Neural progenitor cell (in vitro differentiated cells): ENCODE measurements around the gene SLC25A6. TPM values are rescaled to one million over a fixed set of nuclear protein-coding genes. Genes with fewer than 3 reads are reported as not detected.
"Not testable (repeated sequence)": the region's sequence is repeated elsewhere in the genome, so short reads cannot be mapped to it uniquely, and the experiment has no call there.

Experiments
- DNase-seq: peaks from one replicate; pipeline ENCODE4 v3.0.0-alpha.2; 2016; ENCODE audit warnings: low spot score
- H2AFZ ChIP-seq: fragments of 200-600 bp; sonication (generic); replicated peaks from 2 replicates; pipeline ENCODE4 v1.6.1; 2016; ENCODE audit warnings: antibody characterized with exemption
- H3F3A ChIP-seq: fragments of 200-600 bp; sonication (generic); 2 replicates; pipeline ENCODE4 v1.6.1; 2016; ENCODE audit warnings: antibody characterized with exemption, low read depth
- H3K27ac ChIP-seq: fragments of 200-600 bp; sonication (generic); 2 replicates; pipeline ENCODE4 v1.5.1; 2016; ENCODE audit warnings: mild to moderate bottlenecking
- H3K27me3 ChIP-seq: fragments of 200-600 bp; sonication (generic); 2 replicates; pipeline ENCODE4 v1.6.1; 2016; ENCODE audit warnings: mild to moderate bottlenecking, moderate library complexity
- H3K36me3 ChIP-seq: fragments of 200-600 bp; sonication (generic); 2 replicates; pipeline ENCODE4 v1.5.1; 2016
- H3K4me1 ChIP-seq: fragments of 200-600 bp; sonication (generic); 2 replicates; pipeline ENCODE4 v1.6.1; 2016; ENCODE audit warnings: mixed run types
- H3K4me2 ChIP-seq: fragments of 200-600 bp; sonication (generic); 2 replicates; pipeline ENCODE4 v1.6.1; 2016
- H3K4me3 ChIP-seq: fragments of 200-600 bp; sonication (generic); 2 replicates; pipeline ENCODE4 v1.5.1; 2016
- H3K79me2 ChIP-seq: fragments of 200-600 bp; sonication (generic); 2 replicates; pipeline ENCODE4 v1.6.1; 2016; ENCODE audit warnings: low read depth
- H3K9ac ChIP-seq: fragments of 200-600 bp; sonication (generic); 2 replicates; pipeline ENCODE4 v1.6.1; 2016
- H3K9me3 ChIP-seq: fragments of 200-600 bp; sonication (generic); 2 replicates; pipeline ENCODE4 v1.5.1; 2016; ENCODE audit warnings: low read depth
- H4K20me1 ChIP-seq: fragments of 200-600 bp; sonication (generic); 2 replicates; pipeline ENCODE4 v1.6.1; 2016; ENCODE audit warnings: low read depth
- H3K27ac Mint-ChIP-seq: 3 replicates; pipeline ENCODE4 v1.8.0; 2021; ENCODE audit warnings: mixed read lengths
- H3K27me3 Mint-ChIP-seq: 2 replicates; pipeline ENCODE4 v1.8.0; 2022; ENCODE audit warnings: low read depth, mild to moderate bottlenecking, inconsistent platforms, moderate library complexity, mixed read lengths; ENCODE audit not compliant: insufficient read depth
- H3K36me3 Mint-ChIP-seq: 3 replicates; pipeline ENCODE4 v1.8.0; 2021; ENCODE audit warnings: mixed read lengths
- H3K4me1 Mint-ChIP-seq: 3 replicates; pipeline ENCODE4 v1.8.0; 2021; ENCODE audit warnings: mixed read lengths
- H3K4me3 Mint-ChIP-seq: 3 replicates; pipeline ENCODE4 v1.8.0; 2021; ENCODE audit warnings: mild to moderate bottlenecking, moderate library complexity, mixed read lengths
- H3K9me3 Mint-ChIP-seq: 3 replicates; pipeline ENCODE4 v1.8.0; 2020; ENCODE audit warnings: mixed read lengths
- EZH2 ChIP-seq: fragments of 200-600 bp; sonication (generic); IDR thresholded peaks from 2 replicates; pipeline ENCODE4 v1.6.1; 2017; ENCODE audit warnings: antibody characterized with exemption, mild to moderate bottlenecking, moderate library complexity
- EZH2phosphoT487 ChIP-seq: fragments of 200-600 bp; sonication (generic); IDR thresholded peaks from 2 replicates; pipeline ENCODE4 v1.6.1; 2017; ENCODE audit warnings: antibody characterized with exemption
- total RNA-seq: library from RNA; depleted of rRNA; stranded (reverse); fragments of >200 nt; gene quantifications from 2 replicates; pipeline ENCODE4 v1.2.3, GENCODE V29; 2015; ENCODE audit warnings: low replicate concordance
- TF ChIP-seq, protein P1 (sequence below): fragments of 200-600 bp; sonication (generic); IDR thresholded peaks from 2 replicates; pipeline ENCODE4 v1.5.1; 2017; ENCODE audit warnings: antibody characterized with exemption, mild to moderate bottlenecking

Gene SLC25A6
- total RNA-seq, 1 donor from 2014 or later: 193 TPM

DNA sequence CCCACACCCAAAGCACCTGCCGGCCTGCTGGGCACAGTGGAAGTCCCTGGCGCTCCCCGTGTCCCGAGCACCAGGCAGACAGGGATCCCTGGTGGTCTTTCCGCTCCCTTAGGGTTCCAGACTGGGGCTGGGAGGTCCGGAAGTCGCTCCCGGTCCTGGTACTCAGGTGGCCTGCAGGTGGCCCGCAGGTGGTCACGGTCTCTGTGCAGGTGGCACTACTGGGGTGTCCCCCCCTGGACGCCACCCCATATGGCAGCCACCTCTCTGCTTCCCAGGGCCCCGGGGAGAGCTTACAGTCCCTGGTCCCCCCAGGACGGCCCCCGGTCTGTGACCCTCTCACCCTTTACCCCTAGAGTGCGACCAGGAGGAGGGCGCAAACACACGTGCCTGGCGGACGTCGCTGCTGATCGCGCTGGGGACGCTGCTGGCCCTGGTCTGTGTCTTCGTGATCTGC, 13.6 kb downstream of the SLC25A6 start:
- TF ChIP-seq EZH2: no peak
- TF ChIP-seq, protein P1, sequence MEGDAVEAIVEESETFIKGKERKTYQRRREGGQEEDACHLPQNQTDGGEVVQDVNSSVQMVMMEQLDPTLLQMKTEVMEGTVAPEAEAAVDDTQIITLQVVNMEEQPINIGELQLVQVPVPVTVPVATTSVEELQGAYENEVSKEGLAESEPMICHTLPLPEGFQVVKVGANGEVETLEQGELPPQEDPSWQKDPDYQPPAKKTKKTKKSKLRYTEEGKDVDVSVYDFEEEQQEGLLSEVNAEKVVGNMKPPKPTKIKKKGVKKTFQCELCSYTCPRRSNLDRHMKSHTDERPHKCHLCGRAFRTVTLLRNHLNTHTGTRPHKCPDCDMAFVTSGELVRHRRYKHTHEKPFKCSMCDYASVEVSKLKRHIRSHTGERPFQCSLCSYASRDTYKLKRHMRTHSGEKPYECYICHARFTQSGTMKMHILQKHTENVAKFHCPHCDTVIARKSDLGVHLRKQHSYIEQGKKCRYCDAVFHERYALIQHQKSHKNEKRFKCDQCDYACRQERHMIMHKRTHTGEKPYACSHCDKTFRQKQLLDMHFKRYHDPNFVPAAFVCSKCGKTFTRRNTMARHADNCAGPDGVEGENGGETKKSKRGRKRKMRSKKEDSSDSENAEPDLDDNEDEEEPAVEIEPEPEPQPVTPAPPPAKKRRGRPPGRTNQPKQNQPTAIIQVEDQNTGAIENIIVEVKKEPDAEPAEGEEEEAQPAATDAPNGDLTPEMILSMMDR: no peak
- TF ChIP-seq EZH2phosphoT487: no peak
- no peaks in the 10 kb centered on the region for H3K79me2 ChIP-seq
- Mint-ChIP-seq H3K27ac (no peak overlapping the region), H3K36me3 (peaks cover 7% of the 10 kb centered on the region), H3K4me3 (no peak overlapping the region), H3K9me3 (no peaks in the 10 kb centered on the region), H3K27me3 (peaks cover 2% of the 10 kb centered on the region), H3K4me1 (peaks cover 5% of the 10 kb centered on the region)
- no peaks in the 10 kb centered on the region for H4K20me1 ChIP-seq
- no peaks in the 10 kb centered on the region for H3K27me3 ChIP-seq
- H3K4me2 ChIP-seq: no peak overlapping the region
- H3K4me3 ChIP-seq: no peak overlapping the region
- peaks cover 13% of the 10 kb centered on the region for H3F3A ChIP-seq
- no peaks in the 10 kb centered on the region for H3K9me3 ChIP-seq
- no peak overlapping the region for H3K27ac ChIP-seq
- H3K4me1 ChIP-seq: no peaks in the 10 kb centered on the region
- H3K36me3 ChIP-seq: no peaks in the 10 kb centered on the region
- DNase-seq: no peak
- no peak overlapping the region for H2AFZ ChIP-seq
- H3K9ac ChIP-seq: no peak overlapping the region

DNA sequence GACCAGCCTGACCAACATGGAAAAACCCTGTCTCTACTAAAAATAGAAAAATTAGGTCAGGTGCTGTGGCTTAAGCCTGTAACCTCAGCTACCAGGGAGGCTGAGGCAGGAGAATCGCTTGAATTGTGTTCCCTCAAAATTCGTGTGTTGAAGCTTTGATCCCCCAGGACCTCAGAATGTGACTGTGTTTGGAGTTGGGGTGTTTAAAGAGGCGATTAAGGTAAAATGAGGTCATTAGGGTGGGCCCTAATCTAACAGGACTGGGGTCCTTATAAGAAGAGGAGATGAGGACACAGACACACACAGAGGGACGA, 23.6 kb downstream of the SLC25A6 start:
- H2AFZ ChIP-seq: no peak overlapping the region
- no peaks in the 10 kb centered on the region for H3K27me3 ChIP-seq
- H4K20me1 ChIP-seq: no peaks in the 10 kb centered on the region
- no peaks in the 10 kb centered on the region for H3K36me3 ChIP-seq
- peaks cover 2% of the 10 kb centered on the region for H3F3A ChIP-seq
- H3K9ac ChIP-seq: no peak overlapping the region
- no peak overlapping the region for H3K27ac Mint-ChIP-seq
- H3K27ac ChIP-seq: peak overlapping the region; percentile 17
- no peaks in the 10 kb centered on the region for H3K79me2 ChIP-seq
- no peak overlapping the region for H3K4me3 Mint-ChIP-seq
- no peaks in the 10 kb centered on the region for H3K4me1 Mint-ChIP-seq
- H3K4me3 ChIP-seq: no peak overlapping the region
- no peak for DNase-seq
- no peaks in the 10 kb centered on the region for H3K9me3 ChIP-seq
- H3K4me1 ChIP-seq: no peaks in the 10 kb centered on the region
- H3K9me3 Mint-ChIP-seq: peaks cover 1% of the 10 kb centered on the region
- H3K36me3 Mint-ChIP-seq: peaks cover 4% of the 10 kb centered on the region
- peaks cover 4% of the 10 kb centered on the region for H3K27me3 Mint-ChIP-seq
- no peak overlapping the region for H3K4me2 ChIP-seq
- TF ChIP-seq EZH2phosphoT487 (no peak), EZH2 (no peak)
- TF ChIP-seq, protein P1: no peak

DNA sequence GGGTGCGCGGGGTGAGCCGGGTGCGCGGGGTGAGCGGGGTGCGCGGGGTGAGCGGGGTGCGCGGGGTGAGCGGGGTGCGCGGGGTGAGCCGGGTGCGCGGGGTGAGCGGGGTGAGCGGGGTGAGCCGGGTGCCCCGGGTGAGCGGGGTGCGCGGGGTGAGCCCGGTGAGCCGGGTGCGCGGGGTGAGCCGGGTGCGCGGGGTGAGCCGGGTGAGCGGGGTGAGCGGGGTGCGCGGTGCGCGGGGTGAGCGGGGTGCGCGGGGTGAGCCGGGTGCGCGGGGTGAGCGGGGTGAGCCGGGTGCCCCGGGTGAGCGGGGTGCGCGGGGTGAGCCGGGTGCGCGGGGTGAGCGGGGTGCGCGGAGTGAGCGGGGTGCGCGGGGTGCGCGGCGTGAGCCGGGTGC, 25.6 kb downstream of the SLC25A6 start:
- H3K4me3 Mint-ChIP-seq, H3K79me2 ChIP-seq, H3K9ac ChIP-seq, H2AFZ ChIP-seq, H3K27me3 Mint-ChIP-seq, H3K4me1 ChIP-seq, DNase-seq, H3K36me3 ChIP-seq, H3K4me1 Mint-ChIP-seq, H3K27ac Mint-ChIP-seq, H3K27ac ChIP-seq, H3K4me2 ChIP-seq, H3K9me3 Mint-ChIP-seq, H3K27me3 ChIP-seq, H4K20me1 ChIP-seq, H3F3A ChIP-seq, H3K4me3 ChIP-seq, H3K9me3 ChIP-seq: not testable (repeated sequence)
- peaks cover 11% of the 10 kb centered on the region for H3K36me3 Mint-ChIP-seq

DNA sequence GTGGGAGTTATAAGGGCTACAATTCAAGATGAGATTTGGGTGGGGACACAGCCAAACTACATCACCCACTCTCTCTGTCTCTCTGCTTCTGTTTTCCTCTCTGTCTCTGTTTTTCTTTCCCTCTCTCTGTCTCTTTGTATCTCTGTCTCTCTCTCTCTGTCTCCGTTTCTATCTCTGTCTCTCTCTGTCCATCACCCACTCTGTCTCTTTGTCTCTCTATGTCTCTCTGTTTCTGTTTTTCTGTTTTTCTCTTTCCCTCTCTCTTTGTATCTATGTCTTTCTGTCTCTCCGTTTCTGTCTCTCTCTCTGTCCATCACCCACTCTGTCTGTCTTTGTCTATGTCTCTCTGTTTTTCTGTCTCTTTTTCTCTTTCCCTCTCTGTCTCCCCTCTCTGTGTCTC, 30.0 kb downstream of the SLC25A6 start:
- no peak overlapping the region for H3K4me3 ChIP-seq
- H3K27me3 ChIP-seq: no peaks in the 10 kb centered on the region
- H3K9me3 ChIP-seq: no peaks in the 10 kb centered on the region
- no peak overlapping the region for H3K4me2 ChIP-seq
- peaks cover under 1% of the 10 kb centered on the region for H3F3A ChIP-seq
- no peaks in the 10 kb centered on the region for H3K4me1 Mint-ChIP-seq
- peaks cover 1% of the 10 kb centered on the region for H3K9me3 Mint-ChIP-seq
- DNase-seq: no peak
- peaks cover 8% of the 10 kb centered on the region for H3K27me3 Mint-ChIP-seq
- H3K9ac ChIP-seq: no peak overlapping the region
- H2AFZ ChIP-seq: no peak overlapping the region
- H3K36me3 ChIP-seq: no peaks in the 10 kb centered on the region
- H3K36me3 Mint-ChIP-seq: peaks cover 21% of the 10 kb centered on the region
- H3K4me1 ChIP-seq: no peaks in the 10 kb centered on the region
- no peaks in the 10 kb centered on the region for H3K79me2 ChIP-seq
- TF ChIP-seq EZH2 (no peak), EZH2phosphoT487 (no peak)
- TF ChIP-seq, protein P1: no peak
- no peak overlapping the region for H3K4me3 Mint-ChIP-seq
- H4K20me1 ChIP-seq: no peaks in the 10 kb centered on the region
- H3K27ac ChIP-seq: no peak overlapping the region
- no peak overlapping the region for H3K27ac Mint-ChIP-seq
